ENCODE data around the gene UBXN1.
A peak's percentile ranks its signal among the peaks of the same experiment; 100 is the strongest.

Gene UBXN1

GRCh38 chr11:62716816-62717215 is 37.9 kb upstream of the UBXN1 start:
- Histone ChIP-seq H3K27me3 (ENCODE audit: insufficient read depth, low read length) (no peaks in the 10 kb centered on the region), H3K4me3 (ENCODE audit: low read length) (no peak overlapping the region), H3K36me3 (ENCODE audit: insufficient read depth, low read depth, low read length) (peaks cover 96% of the 10 kb centered on the region), H3K27ac (ENCODE audit: low read length) (no peak overlapping the region), H3K9ac (ENCODE audit: low read depth, low read length) (no peak overlapping the region), H3K9me3 (ENCODE audit: insufficient read depth, low read depth, low read length) (no peaks in the 10 kb centered on the region), H3K4me1 (ENCODE audit: insufficient read depth, low read length) (peaks cover 4% of the 10 kb centered on the region; the same call in 1 of the 2 replicates)

- Histone ChIP-seq H3K36me3 (ENCODE audit: insufficient read depth, low read depth, low read length) (peaks cover 96% of the 10 kb centered on the region), H3K4me3 (ENCODE audit: low read length) (no peak overlapping the region), H3K27ac (ENCODE audit: low read length) (no peak overlapping the region), H3K27me3 (ENCODE audit: insufficient read depth, low read length) (no peaks in the 10 kb centered on the region), H3K4me1 (ENCODE audit: insufficient read depth, low read length) (peaks cover 4% of the 10 kb centered on the region; the same call in 1 of the 2 replicates), H3K9me3 (ENCODE audit: insufficient read depth, low read depth, low read length) (no peaks in the 10 kb centered on the region), H3K9ac (ENCODE audit: low read depth, low read length) (no peak overlapping the region)
Observed at GRCh38 chr11:62716206-62716605, 37.3 kb upstream of the UBXN1 start.

GRCh38 chr11:62715150-62716130 is 36.6 kb upstream of the UBXN1 start:
- Histone ChIP-seq H3K4me1 (ENCODE audit: insufficient read depth, low read length) (peaks cover 7% of the 10 kb centered on the region; the same call in 1 of the 2 replicates), H3K27me3 (ENCODE audit: insufficient read depth, low read length) (no peaks in the 10 kb centered on the region), H3K9me3 (ENCODE audit: insufficient read depth, low read depth, low read length) (no peaks in the 10 kb centered on the region), H3K36me3 (ENCODE audit: insufficient read depth, low read depth, low read length) (peaks cover 96% of the 10 kb centered on the region), H3K27ac (ENCODE audit: low read length) (no peak overlapping the region), H3K4me3 (ENCODE audit: low read length) (no peak overlapping the region), H3K9ac (ENCODE audit: low read depth, low read length) (no peak overlapping the region)

- Histone ChIP-seq H3K36me3 (ENCODE audit: insufficient read depth, low read depth, low read length) (peaks cover 79% of the 10 kb centered on the region), H3K9ac (ENCODE audit: low read depth, low read length) (no peak overlapping the region), H3K4me1 (ENCODE audit: insufficient read depth, low read length) (peaks cover 17% of the 10 kb centered on the region; the same call in 1 of the 2 replicates), H3K27ac (ENCODE audit: low read length) (no peak overlapping the region), H3K27me3 (ENCODE audit: insufficient read depth, low read length) (no peaks in the 10 kb centered on the region), H3K4me3 (ENCODE audit: low read length) (no peak overlapping the region), H3K9me3 (ENCODE audit: insufficient read depth, low read depth, low read length) (no peaks in the 10 kb centered on the region)
Observed at GRCh38 chr11:62713343-62713742, 34.5 kb upstream of the UBXN1 start.

GRCh38 chr11:62712861-62713260 is 34.0 kb upstream of the UBXN1 start:
- Histone ChIP-seq H3K27ac (ENCODE audit: low read length) (no peak overlapping the region), H3K9me3 (ENCODE audit: insufficient read depth, low read depth, low read length) (no peaks in the 10 kb centered on the region), H3K36me3 (ENCODE audit: insufficient read depth, low read depth, low read length) (peaks cover 74% of the 10 kb centered on the region), H3K4me3 (ENCODE audit: low read length) (no peak overlapping the region), H3K27me3 (ENCODE audit: insufficient read depth, low read length) (no peaks in the 10 kb centered on the region), H3K4me1 (ENCODE audit: insufficient read depth, low read length) (peaks cover 22% of the 10 kb centered on the region; the same call in 1 of the 2 replicates), H3K9ac (ENCODE audit: low read depth, low read length) (no peak overlapping the region)

GRCh38 chr11:62712276-62712812 is 33.5 kb upstream of the UBXN1 start:
- Histone ChIP-seq H3K9ac (ENCODE audit: low read depth, low read length) (no peak overlapping the region), H3K4me3 (ENCODE audit: low read length) (no peak overlapping the region), H3K9me3 (ENCODE audit: insufficient read depth, low read depth, low read length) (no peaks in the 10 kb centered on the region), H3K4me1 (ENCODE audit: insufficient read depth, low read length) (peaks cover 26% of the 10 kb centered on the region; the same call in 1 of the 2 replicates), H3K27me3 (ENCODE audit: insufficient read depth, low read length) (no peaks in the 10 kb centered on the region), H3K36me3 (ENCODE audit: insufficient read depth, low read depth, low read length) (peaks cover 69% of the 10 kb centered on the region), H3K27ac (ENCODE audit: low read length) (no peak overlapping the region)

- Histone ChIP-seq H3K9me3 (ENCODE audit: insufficient read depth, low read depth, low read length) (no peaks in the 10 kb centered on the region), H3K4me3 (ENCODE audit: low read length) (peak overlapping the region; percentile 93), H3K9ac (ENCODE audit: low read depth, low read length) (peak overlapping the region; percentile 88), H3K36me3 (ENCODE audit: insufficient read depth, low read depth, low read length) (peaks cover 49% of the 10 kb centered on the region), H3K27me3 (ENCODE audit: insufficient read depth, low read length) (no peaks in the 10 kb centered on the region), H3K27ac (ENCODE audit: low read length) (peak overlapping the region; percentile 96), H3K4me1 (ENCODE audit: insufficient read depth, low read length) (peaks cover 29% of the 10 kb centered on the region; the same call in 1 of the 2 replicates)
Observed at GRCh38 chr11:62710001-62710345, 31.1 kb upstream of the UBXN1 start.

- peaks cover 48% of the 10 kb centered on the region for H3K36me3 ChIP-seq (ENCODE audit: insufficient read depth, low read depth, low read length)
Observed at GRCh38 chr11:62709247-62710000, 30.6 kb upstream of the UBXN1 start.

GRCh38 chr11:62708793-62709192 is 29.9 kb upstream of the UBXN1 start:
- H3K36me3 ChIP-seq (ENCODE audit: insufficient read depth, low read depth, low read length) = peaks cover 42% of the 10 kb centered on the region
- H3K4me1 ChIP-seq (ENCODE audit: insufficient read depth, low read length) = peaks cover 24% of the 10 kb centered on the region; the same call in 1 of the 2 replicates
- H3K4me3 ChIP-seq (ENCODE audit: low read length) = peak overlapping the region; percentile 93

More at GRCh38 chr11:62709247-62710000, 30.6 kb upstream of the UBXN1 start:
- Histone ChIP-seq H3K4me3 (ENCODE audit: low read length) (peak overlapping the region; percentile 93), H3K9me3 (ENCODE audit: insufficient read depth, low read depth, low read length) (no peaks in the 10 kb centered on the region), H3K4me1 (ENCODE audit: insufficient read depth, low read length) (peaks cover 25% of the 10 kb centered on the region; the same call in 1 of the 2 replicates), H3K9ac (ENCODE audit: low read depth, low read length) (peak overlapping the region; percentile 88), H3K27me3 (ENCODE audit: insufficient read depth, low read length) (no peaks in the 10 kb centered on the region), H3K27ac (ENCODE audit: low read length) (peak overlapping the region; percentile 98)

GRCh38 chr11:62708392-62708791 is 29.5 kb upstream of the UBXN1 start:
- peaks cover 38% of the 10 kb centered on the region for H3K36me3 ChIP-seq (ENCODE audit: insufficient read depth, low read depth, low read length)
- no peaks in the 10 kb centered on the region for H3K27me3 ChIP-seq (ENCODE audit: insufficient read depth, low read length)
- peak overlapping the region; percentile 93 for H3K4me3 ChIP-seq (ENCODE audit: low read length)
- H3K9ac ChIP-seq (ENCODE audit: low read depth, low read length) = peak overlapping the region; percentile 88
- H3K27ac ChIP-seq (ENCODE audit: low read length) = peak overlapping the region; percentile 98
- H3K9me3 ChIP-seq (ENCODE audit: insufficient read depth, low read depth, low read length) = no peaks in the 10 kb centered on the region
- H3K4me1 ChIP-seq (ENCODE audit: insufficient read depth, low read length) = peaks cover 24% of the 10 kb centered on the region; the same call in 1 of the 2 replicates

More at GRCh38 chr11:62708793-62709192, 29.9 kb upstream of the UBXN1 start:
- Histone ChIP-seq H3K27ac (ENCODE audit: low read length) (peak overlapping the region; percentile 98), H3K27me3 (ENCODE audit: insufficient read depth, low read length) (no peaks in the 10 kb centered on the region), H3K9ac (ENCODE audit: low read depth, low read length) (peak overlapping the region; percentile 88), H3K9me3 (ENCODE audit: insufficient read depth, low read depth, low read length) (no peaks in the 10 kb centered on the region)

- no peaks in the 10 kb centered on the region for H3K27me3 ChIP-seq (ENCODE audit: insufficient read depth, low read length)
- peaks cover 30% of the 10 kb centered on the region for H3K36me3 ChIP-seq (ENCODE audit: insufficient read depth, low read depth, low read length)
- peak within 1 kb of the TSS; percentile 93 for H3K4me3 ChIP-seq (ENCODE audit: low read length)
- H3K9ac ChIP-seq (ENCODE audit: low read depth, low read length) = peak within 1 kb of the TSS; percentile 88; the same call in 1 of the 2 replicates
- H3K27ac ChIP-seq (ENCODE audit: low read length) = peak within 1 kb of the TSS; percentile 98
- H3K4me1 ChIP-seq (ENCODE audit: insufficient read depth, low read length) = peaks cover 24% of the 10 kb centered on the region; the same call in 1 of the 2 replicates
- no peaks in the 10 kb centered on the region for H3K9me3 ChIP-seq (ENCODE audit: insufficient read depth, low read depth, low read length)
Observed at GRCh38 chr11:62707277-62707861, 28.5 kb upstream of the UBXN1 start, which contains the start of the genes BSCL2 and GNG3. Gene BSCL2 (minus strand): TSS chr11:62707424. CDS start chr11:62707195, 229 bp downstream. Gene GNG3 (plus strand): TSS chr11:62707676. CDS start chr11:62708296, 620 bp downstream.
